ENCODE measurements around the gene LGR6. TPM values are rescaled to one million over a fixed set of nuclear protein-coding genes. Genes with fewer than 3 reads are reported as not detected.

Gene LGR6
- polyA plus RNA-seq, 3 donors = not detected

- Histone ChIP-seq H3K27me3 (ENCODE audit: control insufficient read depth in 2 of 2, insufficient read depth in 2 of 2, low read length in 2 of 2) (peaks cover 0 to 4% of the 10 kb centered on the region in 2 donors), H3K36me3 (replicated peaks in 1 of 2; ENCODE audit: control insufficient read depth in 1 of 2, insufficient read depth in 2 of 2, low read length in 2 of 2) (no peaks in the 10 kb centered on the region), H4K20me1 (ENCODE audit: insufficient read depth, low read length) (no peaks in the 10 kb centered on the region), H3K4me1 (ENCODE audit: control insufficient read depth in 1 of 2, insufficient read depth in 2 of 2, low read length in 2 of 2) (peaks cover 0 to 8% of the 10 kb centered on the region in 2 donors), H3K9ac (ENCODE audit: insufficient read depth, low read length, poor library complexity, severe bottlenecking) (no peak overlapping the region), H3K4me3 (replicated peaks in 1 of 3; ENCODE audit: low read depth in 2 of 3, low read length in 3 of 3) (no peak overlapping the region), H3K4me2 (replicated peaks; ENCODE audit: extremely low read depth, low read length, poor library complexity, severe bottlenecking) (no peak overlapping the region), H3K79me2 (ENCODE audit: insufficient read depth, low read length) (no peaks in the 10 kb centered on the region), H3K9me3 (replicated peaks in 1 of 2; ENCODE audit: control insufficient read depth in 1 of 2, insufficient read depth in 1 of 2, low read length in 2 of 2) (no peaks in the 10 kb centered on the region), H2AFZ (ENCODE audit: insufficient read depth, low read depth, low read length, poor library complexity, severe bottlenecking) (no peak overlapping the region), H3K27ac (ENCODE audit: low read depth in 1 of 2, low read length in 2 of 2) (no peak overlapping the region)
- intact Hi-C loops (cut with micrococcal nuclease) = no loop called here
- no CpG with 5 or more reads among the region's 2 CpGs for WGBS (ENCODE audit: insufficient coverage)
- Mint-ChIP-seq H3K27me3 (ENCODE audit: low read depth in 3 of 3) (peaks cover 1 to 18% (median 17%) of the 10 kb centered on the region in 3 donors), H3K27ac (no peak overlapping the region), H3K4me3 (no peak overlapping the region), H3K36me3 (no peaks in the 10 kb centered on the region), H3K9me3 (no peaks in the 10 kb centered on the region), H3K4me1 (peaks cover 10% of the 10 kb centered on the region)
- no peak for DNase-seq
- TF ChIP-seq CTCF (IDR thresholded peaks at IDR 0.05) = no peak
Observed at GRCh38 chr1:202242080-202242419, 48.5 kb downstream of the LGR6 start.

GRCh38 chr1:202243006-202243405 is 49.4 kb downstream of the LGR6 start:
- no peaks in the 10 kb centered on the region for H3K36me3 ChIP-seq (replicated peaks in 1 of 2; ENCODE audit: control insufficient read depth in 1 of 2, insufficient read depth in 2 of 2, low read length in 2 of 2)
- intact Hi-C loops (cut with micrococcal nuclease) = no loop called here
- no peak overlapping the region for H3K4me3 ChIP-seq (replicated peaks in 1 of 3; ENCODE audit: low read depth in 2 of 3, low read length in 3 of 3)
- H3K27me3 ChIP-seq (ENCODE audit: control insufficient read depth in 2 of 2, insufficient read depth in 2 of 2, low read length in 2 of 2) = peaks cover 0 to 2% of the 10 kb centered on the region in 2 donors
- H3K4me2 ChIP-seq (replicated peaks; ENCODE audit: extremely low read depth, low read length, poor library complexity, severe bottlenecking) = no peak overlapping the region
- H4K20me1 ChIP-seq (ENCODE audit: insufficient read depth, low read length) = no peaks in the 10 kb centered on the region
- no peaks in the 10 kb centered on the region for H3K79me2 ChIP-seq (ENCODE audit: insufficient read depth, low read length)
- no peaks in the 10 kb centered on the region for H3K36me3 Mint-ChIP-seq
- H3K4me3 Mint-ChIP-seq = no peak overlapping the region
- 100% methylated on average over 1 of the region's 3 CpGs for WGBS (ENCODE audit: insufficient coverage)
- peaks cover 0 to 8% of the 10 kb centered on the region in 2 donors for H3K4me1 ChIP-seq (ENCODE audit: control insufficient read depth in 1 of 2, insufficient read depth in 2 of 2, low read length in 2 of 2)
- H3K27ac Mint-ChIP-seq = no peak overlapping the region
- H2AFZ ChIP-seq (ENCODE audit: insufficient read depth, low read depth, low read length, poor library complexity, severe bottlenecking) = no peak overlapping the region
- H3K9me3 Mint-ChIP-seq = no peaks in the 10 kb centered on the region
- DNase-seq = no peak
- peaks cover 6 to 21% (median 17%) of the 10 kb centered on the region in 3 donors for H3K27me3 Mint-ChIP-seq (ENCODE audit: low read depth in 3 of 3)
- no peak overlapping the region for H3K27ac ChIP-seq (ENCODE audit: low read depth in 1 of 2, low read length in 2 of 2)
- TF ChIP-seq CTCF (IDR thresholded peaks at IDR 0.05) = no peak
- H3K4me1 Mint-ChIP-seq = peaks cover 10% of the 10 kb centered on the region
- no peaks in the 10 kb centered on the region for H3K9me3 ChIP-seq (replicated peaks in 1 of 2; ENCODE audit: control insufficient read depth in 1 of 2, insufficient read depth in 1 of 2, low read length in 2 of 2)
- H3K9ac ChIP-seq (ENCODE audit: insufficient read depth, low read length, poor library complexity, severe bottlenecking) = no peak overlapping the region
